ENCODE measurements around the gene RIPPLY1.
"Not testable (repeated sequence)": the region's sequence is repeated elsewhere in the genome, so short reads cannot be mapped to it uniquely, and the experiment has no call there.

The RIPPLY1 gene

DNA sequence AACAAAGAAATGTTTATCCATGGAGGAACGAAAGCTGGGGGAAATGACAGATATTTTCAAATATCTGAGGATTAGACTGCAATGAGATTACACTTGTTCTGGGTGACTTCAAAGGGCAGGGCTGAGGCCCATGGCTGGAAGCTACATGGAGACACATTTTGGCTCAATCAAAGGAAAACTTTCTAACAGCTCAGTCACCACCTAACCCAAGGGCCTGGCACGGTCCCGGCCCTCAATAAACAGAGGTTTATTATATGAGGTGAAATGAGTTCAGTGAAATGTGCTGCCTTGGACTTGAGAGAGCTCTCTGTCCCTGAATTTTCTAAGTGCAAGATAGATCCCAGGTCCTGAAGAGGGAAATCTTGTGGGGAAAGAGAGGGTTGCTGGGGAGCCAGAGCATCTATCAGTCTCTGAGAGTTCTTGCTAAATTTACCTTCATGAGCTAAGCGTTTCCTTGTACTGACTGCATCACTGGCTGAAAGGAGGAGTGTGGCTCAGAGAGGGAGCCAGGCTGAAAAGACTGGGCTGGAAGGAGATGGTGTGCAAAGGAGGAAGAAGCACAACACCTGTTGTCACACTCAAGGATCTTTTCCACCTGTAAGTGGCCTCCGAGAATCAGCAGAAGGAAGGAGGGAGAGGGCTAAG is 2.0 kb upstream of the RIPPLY1 start:
- DNase-seq, result no peak

DNA sequence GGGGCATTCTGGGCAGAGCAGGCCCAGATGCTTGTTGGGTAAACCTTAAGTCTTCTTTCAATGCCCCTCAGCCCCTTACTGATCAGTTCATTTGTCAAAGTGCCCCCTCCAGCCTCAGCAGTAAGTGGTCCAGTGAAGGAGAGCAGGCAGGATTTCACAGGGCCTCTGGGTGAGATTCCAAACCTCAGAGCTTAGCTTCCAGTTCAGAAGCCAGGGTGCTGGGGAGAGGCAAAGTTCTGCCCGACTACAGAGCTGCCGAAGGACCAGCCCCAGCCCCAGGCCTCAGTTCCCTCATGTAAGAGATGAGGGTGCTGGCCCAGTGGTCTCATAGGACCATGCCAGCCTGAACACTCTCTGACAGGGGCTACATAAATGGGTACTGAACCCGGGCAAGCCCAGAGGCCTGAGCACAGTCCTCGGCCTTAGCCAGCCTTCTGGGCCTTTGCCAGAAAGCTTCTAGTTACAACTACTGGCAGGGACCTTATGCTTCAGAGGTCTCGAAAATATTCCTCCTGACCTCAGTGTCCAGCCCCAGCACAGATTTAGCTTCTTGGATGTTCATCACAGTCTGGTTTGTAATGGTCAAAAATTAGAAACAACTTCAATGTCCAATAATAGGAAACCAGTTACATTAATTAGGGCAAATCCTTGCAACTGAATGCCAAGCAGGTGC is 851 bp upstream of the RIPPLY1 start:
- DNase-seq, result no peak

DNA sequence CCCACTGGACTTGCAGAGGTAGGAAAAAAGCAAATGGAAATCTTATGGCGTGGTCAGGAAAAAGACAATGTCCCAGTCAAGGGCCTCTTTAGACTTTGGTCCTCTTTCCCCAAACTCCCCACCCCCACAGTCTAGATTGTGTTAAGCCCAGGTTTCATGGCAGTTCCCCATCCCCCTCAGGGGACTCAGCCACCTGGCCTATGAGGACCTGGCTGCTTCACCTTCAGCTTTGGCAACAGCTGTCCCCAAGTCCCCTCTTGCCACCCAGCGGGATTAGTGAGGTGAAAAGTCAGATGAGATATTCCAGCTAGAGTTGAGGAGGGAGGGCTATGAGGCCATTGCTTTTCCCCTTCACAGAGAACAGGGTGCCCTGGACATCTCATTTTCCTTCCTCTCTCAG is 457 bp downstream of the RIPPLY1 start:
- DNase-seq, result no peak

DNA sequence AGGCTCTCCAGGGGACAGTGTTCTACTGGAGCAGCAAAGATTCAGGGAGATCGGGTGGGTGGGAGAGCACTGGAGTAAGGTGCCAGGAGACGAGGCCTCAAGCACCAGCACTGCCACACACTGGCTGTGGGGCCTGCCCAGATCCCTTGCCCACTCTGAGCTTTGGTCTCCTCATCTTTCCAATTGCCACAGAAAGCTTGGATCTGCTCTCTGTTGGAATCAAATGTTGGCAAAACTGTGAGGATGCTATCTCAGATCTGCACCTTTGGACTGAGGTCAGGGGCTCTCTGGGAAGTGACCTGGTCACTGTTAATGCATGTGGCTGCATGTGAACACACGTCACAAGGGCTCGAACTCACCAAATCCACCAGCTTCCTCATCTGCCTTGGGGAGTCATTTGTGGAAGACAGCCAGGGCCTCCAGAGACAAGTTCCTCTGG is 1.3 kb downstream of the RIPPLY1 start:
- no peak for DNase-seq

DNA sequence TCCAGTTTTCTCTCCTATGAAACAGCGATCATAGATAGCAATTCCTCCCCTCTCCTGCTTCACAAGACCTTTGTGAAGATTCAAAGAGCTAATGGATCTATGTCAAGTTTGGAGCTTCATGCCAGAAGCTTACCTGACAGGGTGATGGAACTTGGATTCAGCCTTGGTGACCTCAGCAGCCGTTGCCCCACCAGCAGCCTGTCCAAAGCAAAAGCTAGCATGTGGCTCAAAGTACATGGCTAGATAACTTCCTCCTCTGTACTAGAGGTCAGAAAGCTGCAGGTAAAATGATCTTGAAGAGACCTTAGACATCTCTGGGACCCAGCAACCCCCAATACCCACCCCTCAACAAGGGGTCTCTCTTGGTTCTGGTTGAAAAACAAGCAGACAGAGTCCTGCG is 1.8 kb downstream of the RIPPLY1 start:
- DNase-seq, result no peak

DNA sequence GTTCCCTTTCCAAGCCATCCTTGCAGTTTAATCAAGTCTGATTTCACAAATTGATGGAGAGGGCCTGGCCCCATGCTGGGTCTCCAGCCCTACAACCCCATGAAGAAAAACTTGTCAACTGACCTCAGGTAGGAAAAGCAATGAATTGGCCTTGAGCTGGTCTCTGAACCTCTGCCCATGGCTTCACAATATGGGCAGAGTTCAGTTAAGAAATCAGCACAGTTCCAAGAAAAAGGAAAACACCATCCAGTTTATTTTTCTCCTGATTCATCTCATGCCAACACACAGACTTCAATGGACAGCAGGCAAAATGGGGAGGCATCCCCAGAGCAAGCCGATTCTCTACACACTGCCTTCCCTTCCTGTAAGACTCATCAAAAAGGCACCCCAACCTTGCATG is 3.3 kb downstream of the RIPPLY1 start:
- DNase-seq, result peak; percentile 16

DNA sequence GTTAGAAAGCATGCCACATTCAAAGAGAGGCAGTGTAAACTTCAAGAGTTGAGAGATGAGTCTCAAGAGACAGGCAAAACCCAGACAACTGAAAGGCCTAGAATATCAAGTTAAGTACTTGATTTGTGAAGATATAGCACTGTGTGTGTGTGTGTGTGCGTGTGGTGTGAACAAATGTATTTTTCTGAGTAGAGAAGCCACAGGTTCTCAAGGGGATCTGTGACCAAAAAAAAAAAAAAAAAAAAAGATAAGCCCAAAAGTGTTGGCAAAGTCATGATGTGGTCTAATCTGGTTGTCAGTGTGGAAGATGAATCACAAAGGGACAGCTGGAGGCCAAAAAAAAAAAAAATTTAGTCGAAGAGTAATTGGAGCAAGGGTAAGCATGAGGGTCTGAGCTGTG is 3.9 kb downstream of the RIPPLY1 start:
- no peak for DNase-seq

DNA sequence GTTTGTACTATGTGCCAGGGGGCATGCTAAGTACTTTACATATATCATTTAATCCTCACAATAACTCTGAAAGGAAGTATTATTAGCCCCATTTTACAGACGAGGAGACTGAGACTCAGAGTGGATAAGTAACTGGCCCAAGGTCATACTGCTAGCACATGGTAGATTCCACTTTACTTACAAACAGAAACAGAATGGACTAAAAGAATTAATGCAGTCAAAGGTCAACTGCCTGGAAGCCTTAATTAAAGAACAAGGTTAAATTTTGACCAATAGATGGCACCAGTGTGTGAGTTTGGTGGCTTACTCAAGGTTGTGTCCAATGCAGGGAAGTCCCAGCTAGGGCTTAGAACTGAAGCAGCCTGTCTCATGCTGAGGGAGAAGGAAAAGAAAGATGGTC is 4.7 kb downstream of the RIPPLY1 start:
- DNase-seq, result peak; percentile 61

DNA sequence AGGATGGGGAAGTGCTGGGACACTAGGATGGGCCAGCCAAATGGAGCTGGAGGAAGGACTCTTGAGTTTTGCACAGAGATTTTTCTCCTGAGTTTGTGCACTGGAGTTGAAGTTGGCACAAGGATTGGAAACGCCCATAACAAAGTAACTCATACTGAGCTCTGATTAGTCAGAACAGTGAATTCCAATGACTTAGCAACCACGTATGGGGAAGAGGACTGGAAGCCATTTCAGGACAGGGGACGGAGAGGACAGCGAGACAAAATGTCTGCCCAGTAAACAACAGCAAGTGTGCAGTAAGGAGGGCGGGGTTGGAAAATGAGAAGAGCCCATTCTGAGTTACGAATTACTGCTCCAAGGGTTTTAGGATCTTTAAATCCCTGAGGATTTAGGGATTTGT is 5.9 kb downstream of the RIPPLY1 start:
- peak; percentile 59 for DNase-seq

DNA sequence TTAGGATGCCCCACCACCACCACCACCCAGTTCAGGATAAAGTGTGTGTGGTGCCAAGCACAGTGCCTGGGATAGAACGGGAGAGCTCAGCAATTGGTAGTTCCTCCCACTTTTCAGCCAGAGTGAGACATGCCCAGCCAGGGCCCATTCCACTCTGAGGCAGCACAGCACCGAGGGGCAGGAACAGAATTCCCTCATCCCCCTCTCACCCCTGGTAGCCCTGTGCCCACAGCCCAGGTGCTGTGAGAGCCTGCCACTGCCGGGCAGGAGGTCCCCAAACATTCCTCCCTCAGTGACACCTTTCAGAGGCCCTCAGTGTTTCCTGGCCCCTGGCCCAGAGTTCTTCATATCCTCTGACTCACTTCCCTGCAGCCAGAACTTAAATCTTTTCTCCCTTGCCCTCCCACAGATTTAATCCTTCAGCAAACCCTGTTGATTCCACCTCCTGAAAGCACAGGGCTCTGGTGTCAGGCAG is 8.1 kb downstream of the RIPPLY1 start:
- peak; percentile 73 for DNase-seq

DNA sequence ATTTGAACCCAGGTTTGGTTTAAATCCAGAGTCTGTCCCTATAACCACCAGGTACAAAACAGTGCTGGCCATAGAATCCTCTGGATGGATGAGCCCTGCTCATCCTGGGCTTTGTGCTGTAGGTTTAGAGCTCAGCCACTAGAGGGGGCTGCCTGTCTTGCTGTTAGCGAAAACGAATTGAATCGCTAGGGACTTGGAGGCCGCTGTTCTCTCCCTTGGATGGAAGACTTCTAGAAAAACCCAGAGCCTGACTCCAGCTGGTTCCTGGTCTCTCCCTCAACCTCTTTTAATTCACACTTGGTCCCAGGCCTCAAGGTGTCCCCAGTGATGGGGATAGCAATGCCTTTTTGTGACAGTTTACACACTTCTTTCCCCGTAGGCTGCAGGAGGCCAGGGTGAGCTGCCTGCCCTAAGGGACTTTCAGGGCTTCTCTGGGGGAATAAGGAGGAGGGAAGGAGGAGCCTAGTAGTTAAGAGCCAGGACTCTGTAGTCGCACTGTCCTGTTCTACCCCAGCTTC is 8.7 kb downstream of the RIPPLY1 start:
- peak; percentile 64 for DNase-seq

DNA sequence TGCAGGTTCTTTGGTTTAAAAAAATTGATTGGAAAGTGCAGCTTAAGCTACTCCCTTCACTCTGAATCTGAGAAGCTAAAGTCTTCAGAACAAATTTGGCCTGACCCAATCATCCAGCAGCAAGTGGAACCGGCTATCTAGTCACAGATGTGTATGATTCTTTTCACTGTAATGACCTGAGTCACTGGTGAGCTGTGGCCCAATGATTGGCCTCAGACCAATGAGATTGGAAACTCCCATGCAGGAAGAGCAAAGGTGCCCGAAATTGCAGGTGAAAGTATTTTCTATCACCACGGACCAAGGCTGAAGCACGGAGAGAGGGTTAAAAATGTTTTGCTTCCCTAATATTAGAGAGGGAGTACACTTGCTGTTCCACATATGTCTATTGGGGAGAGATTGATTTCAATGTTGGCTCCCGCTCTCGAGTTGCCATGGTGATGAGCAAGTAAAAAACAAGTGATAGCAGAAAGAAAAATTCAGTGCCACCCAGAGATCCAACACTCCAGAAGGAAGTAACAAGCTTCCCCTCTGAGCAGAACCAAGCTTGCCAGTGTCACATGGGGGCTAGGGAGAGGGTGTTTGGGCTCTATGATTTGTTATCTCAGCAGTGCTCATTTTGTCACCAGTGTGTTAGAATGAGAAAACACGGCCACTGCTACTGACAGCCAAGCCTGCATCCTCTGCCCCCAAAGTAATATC is 11.2 kb downstream of the RIPPLY1 start:
- DNase-seq, result no peak

DNA sequence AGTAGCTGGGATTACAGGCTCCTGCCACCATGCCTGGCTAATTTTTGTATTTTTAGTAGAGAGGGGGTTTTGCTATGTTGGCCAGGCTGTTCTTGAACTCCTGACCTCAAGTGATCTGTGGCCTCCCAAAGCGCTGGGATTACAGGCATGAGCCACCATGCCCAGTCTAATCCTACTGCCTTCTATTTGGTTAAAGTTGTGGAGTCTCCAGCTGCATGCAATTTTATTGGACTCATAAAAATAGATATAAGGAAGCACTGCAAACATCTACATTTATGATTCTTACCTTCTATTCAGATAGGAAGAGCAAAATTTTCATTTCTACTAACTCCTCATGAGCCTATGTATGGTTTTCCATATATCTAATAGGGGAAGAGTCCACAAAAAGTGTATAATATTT is 13.7 kb downstream of the RIPPLY1 start:
- DNase-seq, result no peak

DNA sequence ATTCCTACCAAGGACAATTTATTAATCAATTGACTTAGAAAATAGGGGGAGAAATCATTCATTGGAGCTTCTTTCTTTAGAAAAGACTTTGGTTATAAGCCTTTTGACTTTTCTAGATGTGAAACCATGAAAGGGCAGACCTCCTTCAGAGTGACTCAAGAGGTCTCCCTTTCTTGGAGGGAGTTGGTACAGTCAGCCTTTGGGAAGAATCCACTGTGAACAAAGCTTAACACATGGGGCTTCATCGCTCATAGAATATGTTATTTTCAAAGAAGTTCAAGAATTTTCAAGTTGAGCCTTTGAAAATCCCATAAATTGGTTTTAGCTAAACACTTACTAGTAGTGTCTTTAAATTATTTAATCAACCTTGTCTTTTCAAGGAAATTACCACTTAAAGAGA is 28.0 kb downstream of the RIPPLY1 start:
- peak; percentile 42 for DNase-seq

DNA sequence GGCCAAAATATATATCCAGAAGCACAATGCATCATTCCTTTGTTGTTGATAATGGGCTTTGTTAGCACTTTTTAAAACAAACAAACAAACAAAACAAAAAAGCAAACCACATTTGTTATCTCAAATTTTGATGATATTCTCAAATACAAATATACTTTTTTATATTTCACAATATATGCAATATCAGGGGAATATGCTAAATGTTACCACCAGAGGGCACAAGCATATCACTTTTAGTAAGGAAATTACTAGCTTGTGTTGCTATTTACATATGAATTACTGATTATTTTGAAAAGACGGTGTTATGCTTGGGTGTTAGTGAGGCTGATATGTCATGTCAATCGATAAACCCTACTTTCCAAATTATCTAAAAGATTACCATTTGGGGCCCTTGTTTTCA is 29.1 kb downstream of the RIPPLY1 start:
- DNase-seq, result peak; percentile 25

DNA sequence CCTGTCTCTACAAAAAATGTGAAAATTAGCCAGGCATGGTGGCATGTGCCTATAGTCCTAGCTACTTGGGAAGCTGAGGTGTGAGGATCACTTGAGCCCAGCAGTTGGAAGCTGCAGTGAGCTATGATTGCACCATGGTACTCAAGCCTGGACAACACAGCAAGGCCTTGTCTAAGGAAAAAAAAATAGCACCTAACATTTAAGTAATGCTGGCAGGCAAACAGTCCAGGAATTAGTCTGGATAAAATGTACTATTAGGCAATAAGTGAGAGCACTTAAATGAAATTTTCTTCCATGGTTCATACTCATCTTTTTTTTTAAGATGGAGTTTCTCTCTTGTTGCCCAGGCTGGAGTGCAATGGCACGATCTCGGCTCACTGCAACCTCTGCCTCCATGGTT is 30.3 kb downstream of the RIPPLY1 start:
- not testable (repeated sequence) for DNase-seq

DNA sequence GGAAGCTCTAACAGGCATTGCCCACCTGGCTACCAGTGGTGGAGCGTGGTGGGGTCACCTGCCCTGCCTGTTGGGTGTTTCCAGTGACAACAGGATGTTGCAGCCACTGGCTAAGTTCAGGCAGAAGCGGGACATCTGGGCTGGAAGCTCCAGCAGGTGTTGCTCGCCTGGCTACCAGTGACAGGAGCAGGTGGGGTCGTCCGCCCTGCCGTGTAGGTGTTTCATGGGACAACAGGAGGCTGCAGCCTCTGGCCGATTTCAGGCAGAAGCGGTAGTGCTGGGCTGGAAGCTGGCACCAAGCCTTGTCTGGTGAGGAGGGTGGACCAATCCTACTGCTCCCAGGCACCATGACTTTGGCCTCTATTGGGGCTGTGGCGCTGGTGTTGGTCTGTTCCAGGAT is 39.4 kb downstream of the RIPPLY1 start:
- DNase-seq, result no peak

DNA sequence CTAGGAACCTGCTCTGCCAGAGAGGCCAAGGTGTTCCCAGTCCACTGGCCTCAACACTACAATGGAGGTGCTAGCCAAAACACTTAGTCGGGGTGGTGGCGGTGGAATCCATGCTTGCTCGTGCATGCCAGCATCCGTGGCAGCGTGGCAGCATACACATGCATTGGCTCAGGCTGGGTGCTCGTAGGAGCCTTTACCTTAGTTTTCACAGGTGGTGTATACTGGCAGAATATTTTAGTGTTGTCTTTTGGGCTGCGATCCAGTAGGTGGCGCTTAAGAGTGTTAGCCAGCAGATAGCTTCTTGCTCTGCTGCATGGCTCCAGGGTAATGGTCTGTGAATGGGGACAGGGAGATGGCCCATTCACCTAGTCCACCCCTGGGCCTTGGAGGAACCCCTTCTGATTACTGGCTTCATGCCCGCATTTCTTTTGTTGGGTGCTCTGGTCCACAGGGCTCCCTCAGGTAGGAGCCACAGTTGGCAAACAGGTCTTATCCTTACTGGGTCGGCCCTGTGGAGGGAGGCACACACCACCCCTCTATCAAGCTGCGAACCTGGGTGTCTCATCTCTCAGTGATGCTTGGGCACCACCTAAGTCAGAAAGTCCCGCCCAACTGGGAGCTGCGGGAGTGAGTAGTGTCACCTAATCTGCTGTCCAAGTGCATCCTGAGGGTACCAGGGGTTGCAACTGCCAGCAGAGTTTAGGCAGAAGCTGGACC is 40.0 kb downstream of the RIPPLY1 start:
- no peak for DNase-seq

Measured in HCEC 1CT (cell line).